NOMO-1 treated with dmso at 0.1 percent for 144 hours (cell line): ENCODE results near the gene AXIN2.
"Not testable (repeated sequence)": the region's sequence is repeated elsewhere in the genome, so short reads cannot be mapped to it uniquely, and the experiment has no call there.

Experiments used
- DNase-seq: peaks from one replicate; lab custom pipeline; 2025; ENCODE audit not compliant: unreplicated experiment; lab: John Stamatoyannopoulos, UW

Gene AXIN2

DNA sequence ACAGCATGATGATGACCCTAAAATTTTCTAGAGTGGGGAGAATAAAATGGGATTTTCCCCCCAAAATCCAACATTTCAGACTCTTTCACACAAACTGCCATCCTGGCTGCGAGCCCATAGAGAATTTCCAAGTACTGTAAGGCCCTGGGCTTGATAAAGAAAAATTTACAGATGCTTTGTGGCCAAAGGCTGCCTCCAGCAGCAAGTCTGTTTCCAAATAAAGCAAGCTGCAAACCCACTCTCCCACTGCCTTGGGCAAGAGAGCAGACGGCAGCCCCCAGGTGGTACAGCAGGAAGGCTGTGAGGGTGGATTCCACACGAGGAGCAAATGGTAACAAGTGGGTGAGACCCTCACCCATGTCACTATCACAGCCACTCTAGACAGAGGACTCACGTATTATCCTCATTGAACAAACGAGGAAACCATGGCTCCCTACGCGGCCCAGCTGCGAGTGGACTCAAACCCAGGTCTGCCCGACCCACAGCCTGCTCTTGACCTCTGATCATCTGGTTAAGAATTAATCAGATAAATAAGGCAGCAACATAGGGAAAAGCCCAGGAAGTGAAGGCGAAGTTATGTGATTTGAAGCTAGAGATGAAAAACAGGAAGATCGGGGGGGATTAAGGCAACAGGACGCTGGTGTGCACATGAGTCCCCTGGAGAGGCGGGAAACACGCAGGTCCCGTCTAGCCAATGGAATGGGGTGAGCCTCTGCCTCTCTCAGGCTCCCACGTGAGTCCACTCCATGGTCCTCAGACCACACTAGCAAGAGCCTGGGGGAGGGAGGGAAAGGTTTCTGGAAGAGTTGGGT is 37.4 kb downstream of the AXIN2 start:
- no peak for DNase-seq

DNA sequence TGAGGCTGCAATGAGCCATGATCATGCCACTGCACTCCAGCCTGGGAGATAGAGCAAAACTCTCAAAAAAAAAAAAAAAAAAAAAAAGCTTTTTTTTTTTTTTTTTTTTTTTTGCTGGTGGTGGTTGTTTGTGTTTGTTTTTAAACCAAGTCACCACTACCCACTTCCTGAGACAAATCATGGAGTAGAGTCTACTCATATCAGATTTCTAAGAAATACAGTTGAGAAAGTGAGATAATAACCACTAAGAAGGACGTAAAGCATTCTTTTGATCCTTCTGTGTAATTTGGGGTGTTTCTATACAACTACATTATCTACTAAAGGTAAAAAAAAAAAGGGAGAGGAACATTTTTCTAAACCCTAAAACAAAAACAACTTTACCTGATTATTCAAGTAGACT is 38.0 kb downstream of the AXIN2 start:
- DNase-seq, result no peak

DNA sequence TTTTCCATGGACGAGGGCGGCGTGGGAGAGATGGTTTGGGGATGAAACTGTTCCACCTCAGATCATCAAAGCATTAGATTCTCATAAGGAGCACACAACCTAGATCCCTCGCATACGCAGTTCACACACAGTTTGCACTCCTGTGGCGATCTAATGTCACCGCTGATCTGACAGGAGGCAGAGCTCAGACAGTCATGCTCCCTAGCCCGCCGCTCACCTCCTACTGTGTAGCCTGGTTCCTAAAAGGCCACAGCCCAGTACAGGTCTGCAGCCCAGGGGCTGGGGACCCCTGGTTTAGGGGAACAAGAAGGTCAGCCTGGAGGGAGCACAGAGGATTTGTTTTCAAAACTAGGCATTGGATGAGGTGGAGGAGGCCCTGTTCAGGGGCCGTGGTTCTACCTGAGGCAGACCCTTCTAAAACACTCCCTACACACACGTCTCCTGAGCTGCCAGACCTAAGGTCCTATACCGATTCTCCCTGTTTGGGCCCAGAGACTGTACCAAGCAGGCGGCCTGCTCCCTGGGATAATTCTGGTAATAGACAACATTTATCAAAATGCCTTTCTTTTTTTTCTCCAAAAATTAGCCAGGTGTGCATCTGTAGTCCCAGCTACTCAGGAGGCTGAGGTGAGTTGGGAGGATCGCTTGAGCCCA is 38.6 kb downstream of the AXIN2 start:
- DNase-seq, result no peak

DNA sequence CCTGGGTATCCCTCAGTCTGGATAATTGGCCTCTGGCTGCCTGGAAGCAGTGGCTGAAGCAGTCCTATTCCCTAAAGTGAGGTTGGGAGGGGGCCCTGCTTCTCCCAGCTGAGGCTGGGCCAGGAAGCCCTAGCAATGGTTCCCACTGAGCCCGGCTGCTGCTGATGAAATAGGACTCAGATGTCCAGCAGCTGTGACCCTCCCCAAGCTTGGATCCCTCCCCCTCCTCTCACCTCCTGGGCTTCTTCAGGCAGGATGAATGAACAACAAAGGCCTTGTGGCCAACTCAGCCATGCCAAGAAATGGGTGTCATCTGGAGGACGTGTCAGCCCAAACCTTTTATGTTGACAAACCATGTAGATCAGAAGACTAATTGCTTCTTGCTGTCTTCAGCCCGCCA is 42.0 kb downstream of the AXIN2 start:
- DNase-seq, result no peak

DNA sequence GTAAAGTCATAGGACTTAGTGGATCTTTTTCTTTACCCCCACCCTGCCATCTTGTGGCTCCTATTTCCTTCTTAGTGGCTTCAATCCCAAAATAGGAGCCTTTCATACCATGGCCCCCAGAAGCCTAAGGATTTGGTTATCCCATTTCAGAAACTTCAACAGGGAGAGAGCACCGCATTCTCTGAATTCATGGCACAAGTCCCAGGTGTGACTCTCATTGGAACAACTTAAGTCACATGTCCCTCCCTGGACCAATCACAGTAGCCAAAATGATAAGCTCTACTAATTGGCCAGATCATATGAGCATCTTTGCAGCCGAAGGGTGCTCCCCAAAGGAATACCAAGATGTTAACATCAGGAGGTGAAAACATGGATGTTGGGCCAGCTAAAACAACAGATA is 43.2 kb downstream of the AXIN2 start:
- no peak for DNase-seq

DNA sequence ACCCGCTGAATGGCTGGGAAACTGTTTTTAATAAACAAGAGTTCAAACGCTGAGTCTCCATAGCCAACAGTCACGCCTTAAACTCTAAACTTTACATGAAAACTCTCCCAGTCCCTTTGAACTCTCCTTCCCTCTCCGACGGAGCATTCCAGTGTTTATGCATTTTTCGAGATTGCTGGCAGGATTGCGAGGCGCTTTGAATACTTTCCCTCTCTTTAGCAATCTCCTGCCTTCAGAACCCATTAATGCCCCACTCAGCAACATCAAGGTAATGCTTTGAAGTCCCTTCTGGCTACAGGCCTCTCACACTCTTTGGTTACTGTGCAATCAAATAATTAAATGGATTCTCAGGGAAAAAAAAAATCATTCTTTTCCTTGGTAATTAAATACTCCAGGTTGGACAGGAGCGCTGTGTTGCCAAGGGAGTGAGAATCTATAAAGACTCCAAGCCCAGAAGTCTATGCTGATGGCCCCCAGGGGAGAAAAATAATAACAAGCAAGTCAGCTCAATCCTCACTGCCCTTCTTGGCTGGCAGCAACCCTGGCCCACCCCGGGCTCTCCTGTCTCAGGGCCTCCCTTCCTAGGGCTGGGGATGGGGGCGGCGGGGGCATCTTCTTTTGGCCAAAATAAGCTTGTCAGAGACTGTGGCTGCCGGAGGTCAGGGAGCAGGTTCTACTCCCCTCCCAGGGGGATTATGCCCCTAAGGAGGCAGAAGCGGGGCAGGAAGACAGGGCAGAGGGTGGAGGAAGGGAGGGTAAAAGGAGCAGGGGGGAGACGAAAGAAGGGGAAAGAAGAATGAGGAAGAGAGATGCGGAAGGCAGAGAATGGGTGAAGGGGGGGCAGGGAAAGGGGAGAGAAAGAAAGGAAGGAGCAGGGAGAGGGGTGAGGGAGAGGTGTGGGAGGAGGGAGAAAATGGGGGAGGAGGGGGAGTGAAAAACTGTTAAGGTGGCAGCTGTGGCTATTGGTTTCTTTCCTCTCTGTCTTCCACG is 45.2 kb downstream of the AXIN2 start:
- no peak for DNase-seq

DNA sequence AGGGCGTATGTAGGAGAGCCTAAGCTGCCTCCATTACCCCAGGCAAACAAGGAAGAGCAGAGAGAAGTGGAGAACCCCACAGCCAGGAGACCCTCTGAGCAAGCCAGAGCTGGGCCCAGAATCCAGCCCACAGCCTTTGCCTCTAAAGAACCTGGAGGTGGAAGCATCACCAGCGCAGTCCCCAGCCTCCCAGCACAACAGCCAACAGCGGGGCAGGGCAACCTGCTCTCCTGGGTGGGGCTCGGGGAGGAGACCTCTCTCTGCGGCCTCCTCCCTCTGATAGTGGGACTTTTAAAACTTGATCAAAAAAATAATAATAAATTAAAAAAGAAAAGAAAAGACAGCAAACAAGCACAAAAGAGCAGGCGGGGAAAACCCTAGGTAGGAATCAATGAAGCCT is 45.9 kb downstream of the AXIN2 start:
- DNase-seq, result no peak

DNA sequence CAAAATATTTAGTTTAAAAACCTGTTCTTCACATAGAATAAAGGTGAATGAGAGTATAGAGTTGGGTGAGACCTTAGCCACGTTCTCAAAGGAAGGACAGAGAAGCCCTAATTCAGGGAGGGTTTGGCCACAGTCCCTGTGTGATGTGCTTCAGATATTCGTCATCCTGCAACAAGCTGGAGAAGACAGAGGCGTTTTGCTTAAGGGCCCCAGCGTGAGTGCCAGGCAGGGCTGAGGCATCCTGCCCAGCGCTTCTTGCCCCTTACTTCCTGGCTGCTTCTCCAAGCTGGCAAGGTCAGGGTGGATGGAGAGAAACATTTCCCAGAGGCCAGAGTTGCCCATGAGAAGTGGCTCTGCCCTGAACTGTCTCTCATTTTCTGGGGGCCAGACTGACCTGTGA is 46.9 kb downstream of the AXIN2 start:
- DNase-seq, result no peak

DNA sequence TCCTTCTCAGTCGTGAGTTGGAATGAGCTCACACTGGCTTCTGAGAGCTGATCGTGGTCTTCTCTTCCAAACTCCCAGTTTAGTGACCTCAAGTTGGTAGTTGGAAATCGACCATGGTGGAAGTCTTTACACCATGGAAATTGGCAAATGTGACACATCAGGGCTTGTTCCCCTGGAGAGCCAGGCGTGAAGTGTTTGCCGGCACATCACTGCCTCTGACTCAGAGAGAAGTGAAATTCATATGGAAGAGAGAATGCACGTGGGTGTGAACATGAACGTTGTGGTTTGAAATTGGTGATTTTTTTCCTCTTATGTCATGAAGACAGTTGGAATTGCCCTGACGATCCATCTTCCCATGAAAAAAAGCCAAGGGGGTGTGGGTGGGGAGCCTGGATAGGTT is 47.4 kb downstream of the AXIN2 start:
- DNase-seq, result no peak

DNA sequence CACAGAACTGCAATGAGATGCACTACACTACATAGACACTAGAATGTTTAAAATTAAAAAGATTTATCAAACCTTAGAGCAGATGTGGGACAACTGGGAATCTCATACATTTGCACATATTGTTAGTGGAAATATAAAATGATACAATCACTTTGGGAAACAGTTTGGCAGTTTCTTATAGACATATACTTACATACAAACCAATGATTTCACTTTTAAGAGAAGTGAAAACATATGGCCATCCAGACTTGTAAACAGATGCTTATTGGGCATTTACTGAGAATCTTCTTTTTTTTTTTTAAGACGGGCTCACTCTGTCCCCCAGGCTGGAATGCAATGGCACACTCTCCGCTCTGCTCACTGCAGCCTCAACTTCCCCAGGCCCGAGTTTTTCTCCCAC is 50.1 kb downstream of the AXIN2 start:
- DNase-seq, result no peak

DNA sequence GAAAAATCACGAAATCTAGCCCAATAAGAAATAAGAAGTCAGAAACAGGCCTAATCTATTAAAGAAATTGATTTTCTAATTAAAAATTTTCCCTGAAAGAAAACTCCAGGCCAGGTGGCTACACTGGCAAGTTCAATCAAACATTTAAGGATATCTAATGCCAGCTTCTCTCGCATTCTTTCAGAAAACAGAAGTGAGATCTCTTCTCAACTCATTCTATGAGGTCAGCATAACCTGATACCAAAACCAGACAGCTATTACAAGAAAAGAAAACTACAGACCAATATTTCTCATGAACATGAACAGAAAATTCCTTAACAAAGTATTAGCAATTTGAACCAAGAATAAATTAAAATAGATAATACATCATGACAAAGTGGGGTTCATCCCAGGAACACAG is 52.4 kb downstream of the AXIN2 start:
- no peak for DNase-seq

DNA sequence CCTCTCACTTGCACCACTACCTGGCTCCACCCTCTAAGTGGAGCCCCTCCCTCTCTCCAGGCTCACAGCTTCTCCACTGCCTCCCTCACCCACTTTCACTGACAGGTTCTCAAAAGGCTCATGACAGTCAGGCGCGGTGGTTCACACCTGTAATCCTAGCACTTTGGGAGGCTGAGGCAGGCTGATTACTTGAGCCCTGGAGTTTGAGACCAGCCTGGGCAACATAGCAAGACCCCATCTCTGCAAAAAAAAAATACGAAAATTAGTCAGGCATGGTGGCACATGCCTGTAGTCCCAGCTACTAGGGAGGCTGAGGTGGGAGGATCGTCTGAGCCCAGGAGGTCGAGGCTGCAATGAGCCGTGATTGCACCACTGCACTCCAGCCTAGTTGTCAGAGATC is 56.8 kb downstream of the AXIN2 start:
- not testable (repeated sequence) for DNase-seq

DNA sequence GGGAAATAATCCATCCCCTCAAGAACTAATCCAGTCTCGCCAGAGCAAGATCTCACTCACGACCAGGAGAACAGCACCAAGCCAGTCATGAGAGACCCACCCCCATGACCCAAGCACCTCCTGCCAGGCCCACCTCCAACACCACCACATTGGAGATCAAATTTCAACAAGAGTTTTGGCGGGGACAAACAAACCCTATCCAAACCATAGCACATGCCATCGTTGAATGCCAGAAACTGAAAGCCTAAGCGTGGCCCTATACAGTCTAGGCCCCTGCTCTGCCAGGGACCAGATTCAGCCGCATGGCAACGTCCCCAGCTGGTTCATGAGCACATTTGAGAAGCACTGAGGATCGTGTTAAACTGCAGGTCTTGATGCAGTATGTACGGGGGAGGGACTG is 57.3 kb downstream of the AXIN2 start:
- DNase-seq, result no peak

DNA sequence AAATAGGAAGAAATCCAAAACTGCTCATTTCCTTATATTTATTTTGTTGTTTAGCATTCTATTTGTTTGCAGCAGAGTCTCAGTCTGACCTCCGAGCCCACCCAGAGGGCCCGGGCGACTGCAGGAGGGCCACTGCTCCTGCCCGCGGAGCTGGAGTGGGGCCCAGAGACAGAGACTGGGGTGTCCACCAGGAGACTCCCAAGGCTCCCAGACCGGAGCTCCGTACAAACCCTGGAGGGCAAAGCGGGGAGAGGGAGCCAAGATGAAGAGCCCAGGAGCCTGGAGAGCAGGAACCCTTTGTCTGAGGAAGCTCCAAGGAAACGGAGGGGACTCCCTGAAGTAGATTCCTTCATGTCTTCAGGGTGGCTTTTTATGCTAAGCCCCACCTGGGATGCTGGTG is 57.9 kb downstream of the AXIN2 start:
- no peak for DNase-seq

DNA sequence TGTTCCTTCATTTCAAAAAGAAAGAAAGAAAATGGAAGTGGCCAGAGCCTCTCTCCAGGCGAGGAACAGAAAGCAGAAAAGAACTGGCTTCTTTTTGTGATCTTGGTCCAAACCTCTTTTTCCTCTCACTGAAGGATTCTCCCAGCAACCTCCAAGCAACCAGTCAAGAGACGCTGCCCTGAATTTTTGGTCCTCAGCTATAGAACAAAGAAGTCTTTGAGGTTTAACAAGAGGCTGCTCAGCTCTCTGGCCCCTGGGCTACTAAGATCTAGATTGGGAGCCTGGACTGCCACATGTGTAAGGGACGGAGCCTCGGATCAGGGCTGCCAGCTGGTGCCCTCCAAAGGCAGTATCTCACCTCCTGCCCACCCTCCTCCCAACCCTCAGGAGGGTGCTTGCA is 62.6 kb downstream of the AXIN2 start:
- DNase-seq, result no peak

DNA sequence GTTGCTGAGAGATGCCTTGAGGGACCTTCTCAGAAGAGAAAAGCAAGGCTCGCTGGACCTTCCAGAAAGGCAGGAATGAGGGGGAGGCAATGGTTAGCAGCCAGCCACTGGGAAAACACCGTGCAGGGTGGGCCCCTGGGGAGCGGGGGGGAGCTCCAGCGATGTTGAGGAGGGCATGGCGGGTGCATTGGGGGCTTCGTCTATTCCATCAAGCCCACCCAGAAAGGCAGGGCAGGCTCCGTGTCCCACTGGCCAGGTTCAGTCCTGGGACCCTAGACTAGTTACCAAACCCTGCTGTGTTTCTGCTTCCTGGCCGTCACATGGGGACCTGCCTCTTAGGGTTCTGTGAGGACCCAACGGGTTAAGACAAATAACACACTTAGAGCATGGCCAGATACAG is 64.6 kb downstream of the AXIN2 start:
- DNase-seq, result no peak

DNA sequence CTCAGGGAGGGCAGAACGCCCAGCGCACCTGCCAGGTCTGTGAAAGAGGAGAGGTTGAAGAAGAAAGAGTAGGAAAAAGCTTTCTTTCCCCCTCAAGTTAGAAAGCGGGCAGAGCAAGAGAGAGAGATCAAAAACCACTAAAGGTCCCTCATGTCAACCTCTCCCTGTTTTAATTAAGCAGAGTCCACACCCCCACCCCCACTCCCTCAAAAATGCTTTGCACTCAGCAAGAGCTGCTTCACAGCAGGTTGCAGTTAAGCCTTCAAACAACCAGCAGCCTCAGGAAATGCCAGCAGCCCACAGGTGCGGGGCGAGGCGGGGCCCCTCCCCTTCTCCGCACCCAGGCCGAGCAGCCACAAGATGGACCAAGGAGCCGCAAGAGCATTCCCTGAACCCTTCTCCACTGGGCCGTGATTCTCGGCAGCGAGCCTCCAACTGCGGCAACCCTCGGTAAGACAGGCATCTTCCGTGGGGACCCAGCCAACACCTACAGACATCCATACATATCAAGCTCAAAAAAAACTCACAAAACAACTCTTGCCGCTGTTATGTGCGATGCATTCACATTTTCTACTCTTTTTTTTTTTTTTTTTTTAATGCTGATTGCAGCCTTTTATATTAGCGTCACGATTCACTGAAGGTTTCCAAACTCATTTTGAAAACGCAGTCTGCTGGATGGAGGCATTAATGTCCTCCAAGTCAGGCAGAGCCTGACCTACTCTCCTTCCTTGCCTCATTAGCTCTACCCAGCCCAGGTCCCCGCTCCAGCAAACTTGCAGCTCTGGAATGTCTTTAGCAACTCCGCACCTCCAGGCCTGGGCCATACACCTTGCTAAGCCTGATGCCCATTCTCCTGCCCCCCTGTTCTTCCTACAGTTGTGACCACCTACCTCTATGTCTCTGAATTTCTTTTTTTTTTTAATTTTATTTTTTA is 66.1 kb downstream of the AXIN2 start:
- no peak for DNase-seq

DNA sequence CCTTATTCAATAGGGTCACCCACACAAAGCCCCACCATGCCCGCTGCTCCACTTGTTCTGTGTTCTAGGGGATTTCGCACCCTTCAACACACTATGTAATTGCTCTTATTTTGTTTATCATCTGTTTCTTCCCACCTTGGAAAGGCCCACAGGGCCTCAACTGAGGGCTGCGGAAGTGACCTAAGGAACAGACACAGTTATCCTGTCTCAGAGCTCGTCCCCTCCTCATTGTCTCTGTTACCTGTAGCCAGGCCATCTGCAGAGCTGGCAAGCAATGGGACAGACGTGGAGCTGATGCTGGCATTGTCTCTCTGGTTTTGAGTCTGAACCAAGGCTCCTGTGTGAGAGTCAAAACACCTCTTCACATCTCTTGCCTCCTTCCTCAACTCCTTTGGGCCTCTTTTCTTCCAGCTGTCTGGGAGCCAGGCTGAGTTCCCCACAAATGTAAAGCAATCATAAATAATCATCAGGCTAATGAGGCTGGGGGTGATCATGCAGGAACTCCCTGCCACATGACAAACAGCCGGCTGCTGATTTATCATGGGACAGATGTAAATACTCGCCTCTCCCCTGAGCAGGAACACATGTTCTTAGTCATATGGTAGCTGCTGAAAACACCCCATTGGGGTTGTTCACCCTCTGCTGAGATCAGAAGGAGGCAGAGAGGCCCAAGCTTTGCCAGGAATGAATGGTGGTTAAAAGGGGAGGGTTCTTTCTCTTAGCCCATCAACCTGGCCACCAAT is 71.9 kb downstream of the AXIN2 start:
- no peak for DNase-seq

DNA sequence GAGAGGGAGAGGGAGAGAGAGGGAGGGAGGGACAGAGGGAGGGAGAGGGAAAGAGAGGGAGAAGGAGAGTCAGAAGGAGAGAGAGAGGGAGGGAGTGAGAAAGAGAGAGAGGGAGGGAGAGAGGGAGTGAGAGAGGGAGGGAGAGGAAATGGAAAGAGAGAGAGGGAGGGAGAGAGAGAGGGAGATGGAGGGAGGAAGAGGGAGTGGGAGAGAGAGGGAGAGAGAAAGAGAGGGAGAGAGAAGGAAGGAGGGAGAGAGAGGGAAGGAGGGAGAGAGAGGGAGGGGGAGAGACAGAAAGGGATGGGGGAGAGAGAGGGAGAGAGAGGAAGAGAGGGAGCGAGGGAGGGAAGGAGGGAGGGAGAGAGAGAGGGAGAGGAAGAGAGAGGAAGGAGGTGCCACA is 72.8 kb downstream of the AXIN2 start:
- no peak for DNase-seq

DNA sequence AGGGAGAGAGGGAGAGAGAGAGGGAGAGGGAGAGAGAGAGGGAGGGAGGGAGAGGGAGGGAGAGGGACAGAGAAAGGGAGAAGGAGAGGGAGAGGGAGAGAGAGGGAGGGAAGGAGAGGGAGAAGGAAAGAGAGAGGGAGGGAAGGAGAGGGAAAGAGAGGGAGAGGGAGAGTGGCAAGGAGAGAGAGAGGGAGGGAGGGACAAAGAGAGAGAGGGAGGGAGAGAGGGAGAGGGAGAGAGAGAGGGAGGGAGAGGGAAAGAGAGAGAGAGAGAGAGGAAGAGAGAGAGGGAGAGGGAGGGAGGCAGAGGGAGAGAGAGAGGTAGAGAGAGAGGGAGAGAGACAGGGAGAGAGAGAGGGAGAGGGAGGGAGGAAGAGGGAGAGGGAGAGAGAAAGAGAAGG is 73.5 kb downstream of the AXIN2 start:
- DNase-seq, result no peak
